HCT116 (cell line): Measurements from ENCODE around the gene CLPTM1L. TPM values are rescaled to one million over a fixed set of nuclear protein-coding genes. Genes with fewer than 3 reads are reported as not detected.

Source experiments
- ATAC-seq: fragments of 200-7000 bp; cut with Tn5 transposase; 2 replicates; pipeline ENCODE4 v1.9.1; 2020; ENCODE audit warnings: mild to moderate bottlenecking, moderate library complexity
- BruUV-seq: library from RNA; stranded (reverse); fragments of 400-500 nt; replicated peaks from 2 replicates; lab custom pipeline; 2021; lab: Mats Ljungman, UMichigan
- CTCF ChIA-PET: fragments of 300-600 bp; sonication (Branson Sonifier 250); formaldehyde crosslinking; loops from one replicate; lab custom pipeline; 2021; ENCODE audit warnings: antibody characterized with exemption; lab: Charles Lee
- POLR2A ChIA-PET: fragments of 300-600, 350-600 bp; sonication (Branson Sonifier 250); formaldehyde crosslinking; loops from one replicate; lab custom pipeline; 2021; ENCODE audit warnings: antibody characterized with exemption; lab: Charles Lee
- RAD21 ChIA-PET, 2 experiments: fragments of 300-600 bp; sonication (Branson Sonifier 250); formaldehyde crosslinking; loops; one replicate each; lab custom pipeline; 2023; ENCODE audit warnings: low total read pairs in 2 of 2; ENCODE audit not compliant: uncharacterized antibody in 2 of 2, unreplicated experiment in 2 of 2, low non-redundant PET in 1 of 2; lab: Charles Lee
- DNase-seq: peaks from one replicate; pipeline ENCODE4 v3.0.0-alpha.2; 2010; ENCODE audit warnings: low read depth, low spot score
- H2AFZ ChIP-seq: fragments of 200-600 bp; shearing (Covaris generic), sonication (generic); 2 replicates; pipeline ENCODE4 v1.6.1; 2017; ENCODE audit warnings: low read depth, mixed run types, mixed read lengths, antibody characterized with exemption, low read length; ENCODE audit not compliant: poor library complexity, severe bottlenecking
- H3K27ac ChIP-seq: 2 replicates; pipeline ENCODE4 v1.5.1; 2012; ENCODE audit warnings: low read depth, low read length
- H3K27me3 ChIP-seq: fragments of 200-600 bp; sonication (generic); 2 replicates; pipeline ENCODE4 v1.6.1; 2016; ENCODE audit warnings: mixed run types, low read length, mixed read lengths; ENCODE audit not compliant: insufficient read depth
- H3K36me3 ChIP-seq, 2 experiments: fragments of 200-500 bp in 1 of 2; fragments of 200-600 bp in 1 of 2; sonication (Bioruptor generic) in 1 of 2; sonication (generic) in 1 of 2; 2 replicates each; pipeline versions ENCODE4 v1.5.1 to v1.6.1; 2014 to 2016; ENCODE audit warnings: low read length in 2 of 2, inconsistent platforms in 1 of 2, mixed read lengths in 1 of 2, mixed run types in 1 of 2; ENCODE audit not compliant: insufficient read depth in 2 of 2, control insufficient read depth in 1 of 2
- H3K4me1 ChIP-seq, 2 experiments: fragments of 200-600 bp in 1 of 2; sonication (generic) in 1 of 2; 2 replicates each; pipeline versions ENCODE4 v1.5.1 to v1.6.1; 2012 to 2017; ENCODE audit warnings: low read length in 2 of 2, inconsistent platforms in 1 of 2, mild to moderate bottlenecking in 1 of 2, mixed read lengths in 1 of 2, mixed run types in 1 of 2, moderate library complexity in 1 of 2; ENCODE audit not compliant: insufficient read depth in 2 of 2, control insufficient read depth in 1 of 2
- H3K4me2 ChIP-seq: fragments of 200-600 bp; sonication (generic); 2 replicates; pipeline ENCODE4 v1.6.1; 2017; ENCODE audit warnings: mixed run types, low read length, mixed read lengths
- H3K4me3 ChIP-seq, 2 experiments: fragments of 200-600 bp in 1 of 2; sonication (generic) in 1 of 2; replicated peaks in 1 of 2; 2 replicates each; pipeline ENCODE4 v1.5.1; 2011 to 2016; ENCODE audit warnings: low read length in 2 of 2, control low read depth in 1 of 2, low read depth in 1 of 2, mild to moderate bottlenecking in 1 of 2, mixed read lengths in 1 of 2, mixed run types in 1 of 2
- H3K79me2 ChIP-seq: fragments of 200-600 bp; sonication (generic); 2 replicates; pipeline ENCODE4 v1.6.1; 2017; ENCODE audit warnings: mild to moderate bottlenecking, mixed run types, low read length, moderate library complexity, mixed read lengths; ENCODE audit not compliant: insufficient read depth
- H3K9ac ChIP-seq: fragments of 200-600 bp; sonication (generic); 2 replicates; pipeline ENCODE4 v1.6.1; 2016; ENCODE audit warnings: low read length, mixed read lengths
- H3K9me2 ChIP-seq: fragments of 200-600 bp; sonication (generic), shearing (Covaris generic); 2 replicates; pipeline ENCODE4 v1.6.1; 2017; ENCODE audit warnings: mixed run types, mild to moderate bottlenecking, moderate library complexity; ENCODE audit not compliant: insufficient read depth
- H3K9me3 ChIP-seq, 2 experiments: fragments of 200-500 bp in 1 of 2; fragments of 200-600 bp in 1 of 2; sonication (Bioruptor generic) in 1 of 2; sonication (generic) in 1 of 2; 2 replicates each; pipeline ENCODE4 v1.6.1; 2014 to 2017; ENCODE audit warnings: low read length in 2 of 2, mixed read lengths in 2 of 2, inconsistent platforms in 1 of 2, low read depth in 1 of 2, mild to moderate bottlenecking in 1 of 2, mixed run types in 1 of 2, moderate library complexity in 1 of 2; ENCODE audit not compliant: control insufficient read depth in 1 of 2, insufficient read depth in 1 of 2
- H4K20me1 ChIP-seq: fragments of 200-600 bp; sonication (generic), shearing (Covaris generic); 2 replicates; pipeline ENCODE4 v1.6.1; 2017; ENCODE audit warnings: mixed run types, mild to moderate bottlenecking, moderate library complexity; ENCODE audit not compliant: insufficient read depth
- CBX3 ChIP-seq: IDR thresholded peaks from 2 replicates; pipeline ENCODE4 v1.6.1; 2012; ENCODE audit warnings: low read depth
- CEBPB ChIP-seq: IDR thresholded peaks from 2 replicates; pipeline ENCODE4 v1.6.1; 2012; ENCODE audit warnings: low read depth
- CTCF ChIP-seq, 3 experiments: fragments of 200-600 bp in 1 of 3; sonication (generic) in 1 of 3; IDR thresholded peaks in 2 of 3; conservative IDR thresholded peaks in 1 of 3; 2 replicates each; pipeline ENCODE4 v1.5.1; 2012 to 2017; ENCODE audit warnings: low read depth in 2 of 3, low read length in 2 of 3, antibody characterized with exemption in 1 of 3, borderline replicate concordance in 1 of 3, control low read depth in 1 of 3, mild to moderate bottlenecking in 1 of 3, mixed read lengths in 1 of 3, mixed run types in 1 of 3, moderate library complexity in 1 of 3; ENCODE audit not compliant: insufficient read depth in 1 of 3
- EZH2phosphoT487 ChIP-seq: fragments of 200-600 bp; IDR thresholded peaks from 2 replicates; pipeline ENCODE4 v1.6.1; 2018; ENCODE audit warnings: antibody characterized with exemption, borderline replicate concordance
- FOSL1 ChIP-seq: IDR thresholded peaks from 2 replicates; pipeline ENCODE4 v1.6.1; 2012; ENCODE audit warnings: low read depth
- POLR2AphosphoS5 ChIP-seq: IDR thresholded peaks from 2 replicates; pipeline ENCODE4 v1.6.1; 2011; ENCODE audit warnings: mild to moderate bottlenecking, low read depth, low read length, moderate library complexity
- TCF7L2 ChIP-seq: IDR thresholded peaks from 2 replicates; pipeline ENCODE4 v1.7.0; 2011; ENCODE audit warnings: borderline replicate concordance, inconsistent platforms; ENCODE audit not compliant: insufficient read depth, insufficient read length; ENCODE audit errors: extremely low read depth
- intact Hi-C: fragments of 100-400 bp; cut with micrococcal nuclease; formaldehyde crosslinking; loops from 2 replicates; pipeline ENCODE4 v1.10.0; 2022
- microRNA-seq: library from miRNA; unstranded; fragments of <30 nt; microRNA quantifications from one replicate; pipeline ENCODE4, GENCODE V29; 2016; ENCODE audit warnings: borderline number of aligned reads
- total RNA-seq: library from RNA; stranded (reverse); gene quantifications from one replicate; pipeline ENCODE4 v1.2.1, GENCODE V29; 2021; ENCODE audit not compliant: unreplicated experiment
- TF ChIP-seq, protein P1 (sequence below): IDR thresholded peaks from 2 replicates; pipeline ENCODE4 v1.6.1; 2012

The CLPTM1L gene
- total RNA-seq, 1 experiment from 2014 or later = 98.4 TPM

DNA sequence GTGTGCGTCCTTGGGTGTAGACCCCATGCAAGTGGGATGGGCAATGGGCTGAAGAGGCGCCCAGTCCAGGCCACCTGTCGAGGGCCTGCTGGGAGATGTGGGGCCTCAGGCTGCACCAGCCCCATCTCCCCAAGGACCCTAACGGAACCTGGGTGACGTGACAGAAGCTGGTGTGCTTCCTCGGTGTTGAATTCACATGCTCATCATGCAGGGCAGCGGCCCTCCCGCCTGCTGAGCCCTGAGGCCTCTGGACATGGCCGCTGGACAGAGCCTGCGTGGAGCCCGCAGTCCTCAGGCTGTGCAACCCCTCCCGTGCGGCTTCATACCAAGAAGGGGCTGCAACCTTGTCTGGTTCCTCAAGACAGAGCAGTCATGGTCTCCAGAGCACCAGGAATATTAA is 76.8 kb downstream of the CLPTM1L start:
- ATAC-seq (no peak), DNase-seq (no peak)
- H3K9me3 ChIP-seq = no peaks in the 10 kb centered on the region
- H3K4me1 ChIP-seq = no peaks in the 10 kb centered on the region
- H3K27me3 ChIP-seq = no peaks in the 10 kb centered on the region
- BruUV-seq = no TSS peak
- no peak overlapping the region for H3K4me3 ChIP-seq
- H3K4me2 ChIP-seq = no peak overlapping the region
- no peak overlapping the region for H3K9ac ChIP-seq
- no peaks in the 10 kb centered on the region for H4K20me1 ChIP-seq
- no peak overlapping the region for H3K27ac ChIP-seq
- intact Hi-C loops = no loop called here
- H3K36me3 ChIP-seq = no peaks in the 10 kb centered on the region
- CTCF ChIA-PET = no interaction called here
- no peaks in the 10 kb centered on the region for H3K9me2 ChIP-seq
- no peaks in the 10 kb centered on the region for H3K79me2 ChIP-seq
- TF ChIP-seq, protein P1, sequence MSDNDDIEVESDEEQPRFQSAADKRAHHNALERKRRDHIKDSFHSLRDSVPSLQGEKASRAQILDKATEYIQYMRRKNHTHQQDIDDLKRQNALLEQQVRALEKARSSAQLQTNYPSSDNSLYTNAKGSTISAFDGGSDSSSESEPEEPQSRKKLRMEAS = no peak
- no peak for TF ChIP-seq CEBPB
- no peak for TF ChIP-seq EZH2phosphoT487
- TF ChIP-seq POLR2AphosphoS5 = no peak
- no peak for TF ChIP-seq FOSL1
- TF ChIP-seq CTCF (IDR thresholded peaks at IDR 0.05 in 2 of 3, conservative IDR thresholded peaks at IDR 0.05 in 1 of 3; ENCODE audit: borderline replicate concordance in 1 of 3, insufficient read depth in 1 of 3, low read depth in 2 of 3, low read length in 2 of 3) = no peak
- no peak for TF ChIP-seq TCF7L2
- no peak for TF ChIP-seq CBX3
- RAD21 ChIA-PET = no interaction called here
- H2AFZ ChIP-seq = no peak overlapping the region
- POLR2A ChIA-PET = no interaction called here

Small RNA genes lying within 50 kb of the gene (microRNA-seq; reads per million reads assigned to microRNA genes)
- not detected for gene MIR4457

Other genes with a start within 250 kb of the CLPTM1L start
- gene SLC12A7, start 233.0 kb downstream of the CLPTM1L start, total RNA-seq = 29.6 TPM
- gene SLC6A19, start 143.5 kb downstream of the CLPTM1L start, total RNA-seq = not detected
- gene SLC6A18, start 119.7 kb downstream of the CLPTM1L start, total RNA-seq = not detected
- 6.9 TPM for gene TERT, start 50.0 kb downstream of the CLPTM1L start, total RNA-seq
- not detected for gene SLC6A3, start 100.3 kb upstream of the CLPTM1L start, total RNA-seq
- 75.0 TPM for gene LPCAT1, start 178.9 kb upstream of the CLPTM1L start, total RNA-seq